Neural cell (in vitro differentiated cells): ENCODE measurements around the gene PDE6G. TPM values are rescaled to one million over a fixed set of nuclear protein-coding genes. Genes with fewer than 3 reads are reported as not detected.

Source experiments
- H2AFZ ChIP-seq: fragments of 200-600, 300-800 bp; sonication (generic), shearing (Covaris generic); 2 replicates; pipeline ENCODE4 v1.6.0; 2014; ENCODE audit warnings: low read depth, mild to moderate bottlenecking, antibody characterized with exemption, low read length, moderate library complexity
- H3F3A ChIP-seq: fragments of 200-600 bp; shearing (Covaris generic); 2 replicates; pipeline ENCODE4 v1.6.1; 2016; ENCODE audit warnings: mild to moderate bottlenecking, moderate library complexity, mixed read lengths, antibody characterized with exemption, low read length; ENCODE audit not compliant: insufficient read depth, poor library complexity, severe bottlenecking
- H3K27ac ChIP-seq: fragments of 200-600, 300-800 bp; sonication (generic), shearing (Covaris generic); 2 replicates; pipeline ENCODE4 v1.5.1; 2014; ENCODE audit warnings: mild to moderate bottlenecking, low read length, moderate library complexity
- H3K27me3 ChIP-seq: fragments of 300-800, 200-600 bp; sonication (generic), shearing (Covaris generic); 2 replicates; pipeline ENCODE4 v1.6.0; 2014; ENCODE audit warnings: mild to moderate bottlenecking, low read depth, low read length, moderate library complexity; ENCODE audit not compliant: insufficient read depth
- H3K36me3 ChIP-seq: fragments of 300-800, 200-600 bp; sonication (generic), shearing (Covaris generic); 2 replicates; pipeline ENCODE4 v1.5.1; 2014; ENCODE audit warnings: mild to moderate bottlenecking, antibody characterized with exemption, low read length, moderate library complexity; ENCODE audit not compliant: insufficient read depth
- H3K4me2 ChIP-seq: fragments of 300-800, 200-600 bp; sonication (generic), shearing (Covaris generic); 2 replicates; pipeline ENCODE4 v1.6.0; 2014; ENCODE audit warnings: mild to moderate bottlenecking, low read length
- H3K4me3 ChIP-seq: fragments of 300-800, 200-600 bp; sonication (generic), shearing (Covaris generic); 2 replicates; pipeline ENCODE4 v1.5.1; 2014; ENCODE audit warnings: mild to moderate bottlenecking, low read length, moderate library complexity
- H3K79me2 ChIP-seq: fragments of 200-600 bp; shearing (Covaris generic); replicated peaks from 2 replicates; pipeline ENCODE4 v1.6.0; 2014; ENCODE audit warnings: mild to moderate bottlenecking, low read length, moderate library complexity; ENCODE audit not compliant: insufficient read depth
- H3K9ac ChIP-seq: fragments of 300-800, 200-600 bp; sonication (generic), shearing (Covaris generic); 2 replicates; pipeline ENCODE4 v1.6.1; 2016; ENCODE audit warnings: mild to moderate bottlenecking, low read length, mixed read lengths
- H3K9me2 ChIP-seq: fragments of 200-600 bp; shearing (Covaris generic); 2 replicates; pipeline ENCODE4 v1.6.1; 2016; ENCODE audit warnings: mild to moderate bottlenecking, low read length, mixed read lengths; ENCODE audit not compliant: insufficient read depth
- H3K9me3 ChIP-seq: fragments of 200-600, 300-800 bp; sonication (generic), shearing (Covaris generic); 2 replicates; pipeline ENCODE4 v1.6.1; 2016; ENCODE audit warnings: mild to moderate bottlenecking, mixed run types, low read length, moderate library complexity, mixed read lengths
- H4K20me1 ChIP-seq: fragments of 200-600 bp; shearing (Covaris generic); 2 replicates; pipeline ENCODE4 v1.6.1; 2016; ENCODE audit warnings: mild to moderate bottlenecking, mixed run types; ENCODE audit not compliant: insufficient read depth
- CTCF ChIP-seq: fragments of 450-650 bp; IDR thresholded peaks from 2 replicates; pipeline ENCODE4 v1.5.1; 2014; ENCODE audit warnings: antibody characterized with exemption, mild to moderate bottlenecking, moderate library complexity; ENCODE audit not compliant: poor library complexity, severe bottlenecking
- EP300 ChIP-seq: fragments of 450-650 bp; conservative IDR thresholded peaks from 2 replicates; pipeline ENCODE4 v1.6.1; 2014; ENCODE audit warnings: antibody characterized with exemption, mild to moderate bottlenecking, moderate library complexity; ENCODE audit not compliant: poor library complexity, severe bottlenecking
- EZH2 ChIP-seq: fragments of 200-600, 300-800 bp; shearing (Covaris generic), sonication (generic); IDR thresholded peaks from 2 replicates; pipeline ENCODE4 v1.6.1; 2014; ENCODE audit warnings: antibody characterized with exemption, low read length, borderline replicate concordance, mild to moderate bottlenecking; ENCODE audit not compliant: insufficient read depth, poor library complexity, severe bottlenecking
- MXI1 ChIP-seq: fragments of 450-650 bp; conservative IDR thresholded peaks from 2 replicates; pipeline ENCODE4 v1.6.1; 2014; ENCODE audit warnings: antibody characterized with exemption, mild to moderate bottlenecking; ENCODE audit not compliant: poor library complexity, severe bottlenecking
- POLR2AphosphoS5 ChIP-seq: IDR thresholded peaks from 2 replicates; pipeline ENCODE4 v1.6.1; 2012
- RAD21 ChIP-seq: fragments of 450-650 bp; conservative IDR thresholded peaks from 2 replicates; pipeline ENCODE4 v1.6.1; 2014; ENCODE audit warnings: antibody characterized with exemption, mild to moderate bottlenecking, moderate library complexity
- REST ChIP-seq: IDR thresholded peaks from 2 replicates; pipeline ENCODE4 v1.6.1; 2012; ENCODE audit warnings: borderline replicate concordance
- SMC3 ChIP-seq: fragments of 450-650 bp; conservative IDR thresholded peaks from 2 replicates; pipeline ENCODE4 v1.6.1; 2014; ENCODE audit warnings: antibody characterized with exemption, mild to moderate bottlenecking, moderate library complexity; ENCODE audit not compliant: poor library complexity
- TAF1 ChIP-seq: IDR thresholded peaks from 2 replicates; pipeline ENCODE4 v1.6.1; 2012; ENCODE audit warnings: low read depth
- polyA plus RNA-seq: library from polyadenylated mRNA; depleted of rRNA; stranded (reverse); fragments of >200 nt; gene quantifications from 2 replicates; pipeline ENCODE4 v1.2.3, GENCODE V29; 2014

Gene PDE6G
- polyA plus RNA-seq, 1 donor from 2014 or later = not detected

- Histone ChIP-seq H3K9me2 (no peaks in the 10 kb centered on the region), H3K36me3 (no peaks in the 10 kb centered on the region), H3K4me2 (no peak overlapping the region), H3K9me3 (peaks cover 7% of the 10 kb centered on the region), H2AFZ (no peak overlapping the region), H4K20me1 (no peaks in the 10 kb centered on the region), H3K4me3 (no peak overlapping the region), H3K9ac (no peak overlapping the region), H3K79me2 (no peaks in the 10 kb centered on the region), H3K27ac (no peak overlapping the region), H3K27me3 (peaks cover 11% of the 10 kb centered on the region), H3F3A (no peaks in the 10 kb centered on the region)
- TF ChIP-seq MXI1 = no peak
- TF ChIP-seq SMC3 = no peak
- TF ChIP-seq EP300 = no peak
- TF ChIP-seq EZH2 = no peak
- no peak for TF ChIP-seq CTCF
- no peak for TF ChIP-seq REST
- no peak for TF ChIP-seq RAD21
- TF ChIP-seq POLR2AphosphoS5 = no peak
- no peak for TF ChIP-seq TAF1
These were observed 4.7 kb downstream of the PDE6G start for GRCh38 chr17:81651692-81652091.

GRCh38 chr17:81650951-81651350, 5.4 kb downstream of the PDE6G start:
- Histone ChIP-seq H3K79me2 (no peaks in the 10 kb centered on the region), H3K9me2 (no peaks in the 10 kb centered on the region), H3K36me3 (no peaks in the 10 kb centered on the region), H3K9ac (no peak overlapping the region), H3K4me3 (no peak overlapping the region), H3K27me3 (peaks cover 11% of the 10 kb centered on the region), H2AFZ (no peak overlapping the region), H3F3A (no peaks in the 10 kb centered on the region), H3K27ac (no peak overlapping the region), H3K9me3 (peaks cover 7% of the 10 kb centered on the region), H4K20me1 (no peaks in the 10 kb centered on the region), H3K4me2 (no peak overlapping the region)
- TF ChIP-seq EP300 = no peak

- H4K20me1 ChIP-seq = no peaks in the 10 kb centered on the region
- no peak overlapping the region for H3K4me3 ChIP-seq
- no peaks in the 10 kb centered on the region for H3K36me3 ChIP-seq
- peaks cover 11% of the 10 kb centered on the region for H3K27me3 ChIP-seq
- no peak overlapping the region for H2AFZ ChIP-seq
- H3K27ac ChIP-seq = no peak overlapping the region
- no peaks in the 10 kb centered on the region for H3K9me2 ChIP-seq
- peaks cover 7% of the 10 kb centered on the region for H3K9me3 ChIP-seq
- TF ChIP-seq RAD21 = no peak
- no peak for TF ChIP-seq POLR2AphosphoS5
- no peak for TF ChIP-seq REST
- TF ChIP-seq MXI1 = no peak
- no peak for TF ChIP-seq SMC3
- no peak for TF ChIP-seq CTCF
- TF ChIP-seq EP300 = no peak
- no peak for TF ChIP-seq EZH2
- no peak for TF ChIP-seq TAF1
- H3F3A ChIP-seq = no peaks in the 10 kb centered on the region
- H3K79me2 ChIP-seq = no peaks in the 10 kb centered on the region
- H3K4me2 ChIP-seq = no peak overlapping the region
- H3K9ac ChIP-seq = no peak overlapping the region
These were observed 7.6 kb downstream of the PDE6G start for GRCh38 chr17:81648707-81649085.
